Endothelial cell of umbilical vein (primary cell): Measurements from ENCODE around the gene CCP110. TPM values are rescaled to one million over a fixed set of nuclear protein-coding genes. Genes with fewer than 3 reads are reported as not detected.

Source experiments
- BruUV-seq: library from RNA; stranded (reverse); fragments of 400-500 nt; replicated peaks from 2 replicates; lab custom pipeline; 2021; lab: Mats Ljungman, UMichigan
- CTCF ChIA-PET: fragments of 300-600, 350-600 bp; sonication (Branson Sonifier 250); formaldehyde crosslinking; loops from one replicate; lab custom pipeline; 2021; ENCODE audit warnings: antibody characterized with exemption, inconsistent platforms; lab: Charles Lee
- POLR2A ChIA-PET: fragments of 300-600, 350-600 bp; sonication (Branson Sonifier 250); formaldehyde crosslinking; loops from one replicate; lab custom pipeline; 2021; ENCODE audit warnings: antibody characterized with exemption, inconsistent platforms; lab: Charles Lee
- DNase-seq: peaks from one replicate; pipeline ENCODE4 v3.0.0-alpha.2; 2011; ENCODE audit warnings: low read depth, low spot score
- FAIRE-seq: peaks from 2 replicates; lab custom pipeline; 2011; peaks lifted over from hg19 to GRCh38; lab: Jason Lieb, UNC
- H2AFZ ChIP-seq: 2 replicates; pipeline ENCODE4 v1.6.0; 2012; ENCODE audit warnings: low read depth, low read length, control low read depth, inconsistent platforms
- H3K27ac ChIP-seq: 2 replicates; pipeline ENCODE4 v1.5.1; 2011; ENCODE audit warnings: low read depth, mild to moderate bottlenecking, control low read depth, low read length, moderate library complexity; ENCODE audit not compliant: insufficient read depth
- H3K27me3 ChIP-seq, 2 experiments: 2 replicates each; pipeline versions ENCODE4 v1.6.0 to v1.6.1; 2011; ENCODE audit warnings: low read length in 2 of 2, mixed read lengths in 1 of 2; ENCODE audit not compliant: control insufficient read depth in 2 of 2, insufficient read depth in 2 of 2
- H3K36me3 ChIP-seq, 2 experiments: 2 replicates in 1 of 2; 3 replicates in 1 of 2; pipeline ENCODE4 v1.5.1; 2011; ENCODE audit warnings: low read length in 2 of 2, mild to moderate bottlenecking in 1 of 2, moderate library complexity in 1 of 2; ENCODE audit not compliant: control insufficient read depth in 2 of 2, insufficient read depth in 2 of 2; ENCODE audit errors: extremely low read depth in 1 of 2
- H3K4me1 ChIP-seq: 3 replicates; pipeline ENCODE4 v1.5.1; 2011; ENCODE audit warnings: mild to moderate bottlenecking, low read length; ENCODE audit not compliant: control insufficient read depth, insufficient read depth; ENCODE audit errors: extremely low read depth
- H3K4me2 ChIP-seq: 2 replicates; pipeline ENCODE4 v1.6.1; 2011; ENCODE audit warnings: low read length, control low read depth, mixed read lengths; ENCODE audit not compliant: insufficient read depth
- H3K4me3 ChIP-seq, 3 experiments: fragments of 200-600 bp in 1 of 3; sonication (generic), shearing (Covaris generic) in 1 of 3; replicated peaks in 1 of 3; 2 replicates each; pipeline ENCODE4 v1.5.1; 2011 to 2016; ENCODE audit warnings: control low read depth in 3 of 3, low read length in 3 of 3, mild to moderate bottlenecking in 2 of 3, inconsistent platforms in 1 of 3, low read depth in 1 of 3, moderate library complexity in 1 of 3; ENCODE audit not compliant: insufficient read depth in 1 of 3
- H3K79me2 ChIP-seq: 2 replicates; pipeline ENCODE4 v1.6.0; 2012; ENCODE audit warnings: low read length, inconsistent platforms; ENCODE audit not compliant: control insufficient read depth, insufficient read depth
- H3K9ac ChIP-seq: replicated peaks from 2 replicates; pipeline ENCODE3; 2011; ENCODE audit warnings: low read length, control low read depth; ENCODE audit not compliant: insufficient read depth; ENCODE audit errors: extremely low read depth
- H3K9me1 ChIP-seq: replicated peaks from 3 replicates; pipeline ENCODE4 v1.6.0; 2011; ENCODE audit warnings: mild to moderate bottlenecking, low read length; ENCODE audit not compliant: control insufficient read depth, insufficient read depth; ENCODE audit errors: extremely low read depth
- H3K9me3 ChIP-seq: replicated peaks from 2 replicates; pipeline ENCODE4 v1.5.1; 2012; ENCODE audit warnings: low read length, inconsistent platforms; ENCODE audit not compliant: control insufficient read depth, insufficient read depth
- H4K20me1 ChIP-seq: replicated peaks from 2 replicates; pipeline ENCODE3; 2011; ENCODE audit warnings: mild to moderate bottlenecking, low read length; ENCODE audit not compliant: control insufficient read depth, insufficient read depth; ENCODE audit errors: extremely low read depth
- CTCF ChIP-seq, 2 donors: IDR thresholded peaks; 1 replicate in 1 of 2; 2 replicates in 1 of 2; pipeline ENCODE4 v1.5.1; 2011; ENCODE audit warnings: low read length in 2 of 2, mild to moderate bottlenecking in 2 of 2, moderate library complexity in 2 of 2, control low read depth in 1 of 2, inconsistent platforms in 1 of 2, low read depth in 1 of 2; ENCODE audit not compliant: insufficient read depth in 1 of 2; ENCODE audit errors: extremely low read depth in 1 of 2
- EZH2 ChIP-seq: IDR thresholded peaks from 2 replicates; pipeline ENCODE4 v1.6.1; 2012; ENCODE audit warnings: borderline replicate concordance, low read depth, mild to moderate bottlenecking, moderate library complexity, low read length, inconsistent platforms; ENCODE audit not compliant: severe bottlenecking
- FOS ChIP-seq: IDR thresholded peaks from 2 replicates; pipeline ENCODE4 v1.6.1; 2011; ENCODE audit warnings: mild to moderate bottlenecking, low read length, moderate library complexity, borderline replicate concordance; ENCODE audit not compliant: insufficient read depth
- GATA2 ChIP-seq: IDR thresholded peaks from 2 replicates; pipeline ENCODE4 v1.7.0; 2011; ENCODE audit warnings: low read depth, mild to moderate bottlenecking, moderate library complexity, mixed read lengths, low read length; ENCODE audit not compliant: insufficient read length, insufficient read depth
- JUN ChIP-seq: IDR thresholded peaks from 2 replicates; pipeline ENCODE4 v1.6.1; 2011; ENCODE audit warnings: borderline replicate concordance, low read depth; ENCODE audit not compliant: insufficient read length, insufficient read depth
- MAX ChIP-seq: IDR thresholded peaks from 2 replicates; pipeline ENCODE4 v1.6.1; 2011; ENCODE audit not compliant: insufficient read depth, insufficient read length
- MYC ChIP-seq: IDR thresholded peaks from one replicate; pipeline ENCODE4 v1.6.1; 2011; ENCODE audit warnings: mild to moderate bottlenecking, low read depth, low read length
- POLR2A ChIP-seq: IDR thresholded peaks from 2 replicates; pipeline ENCODE4 v1.6.1; 2012; ENCODE audit warnings: low read depth, mild to moderate bottlenecking, control low read depth, low read length
- POLR2AphosphoS5 ChIP-seq: IDR thresholded peaks from 2 replicates; pipeline ENCODE4 v1.6.1; 2012; ENCODE audit warnings: low read depth, mild to moderate bottlenecking, control low read depth, low read length, moderate library complexity; ENCODE audit not compliant: insufficient read depth
- dilution Hi-C: fragments of 300-500 bp; cut with MboI; formaldehyde crosslinking; loops from one replicate; pipeline ENCODE4 v1.15.0; 2019; ENCODE audit warnings: low sequenced_read_pairs; ENCODE audit not compliant: extremely low pct_ligation_motif_present
- intact Hi-C: fragments of 100-400 bp; cut with micrococcal nuclease; formaldehyde crosslinking; loops from one replicate; pipeline ENCODE4 v1.10.0; 2022
- polyA plus RNA-seq, 4 experiments: library from polyadenylated mRNA; depleted of rRNA in 3 of 4; stranded (reverse) in 3 of 4; unstranded in 1 of 4; fragments of >200 nt; gene quantifications; 2 replicates each; pipeline versions ENCODE4 v1.2.1 to v1.2.3, GENCODE V29; 2011 to 2012; ENCODE audit warnings: missing spikeins in 1 of 4
- total RNA-seq: library from RNA; stranded (reverse); gene quantifications from 2 replicates; pipeline ENCODE4 v1.2.3, GENCODE V29; 2021

CCP110 gene
- total and polyA plus RNA-seq, 2 donors (not counting 3 experiments of a cell fraction or from before 2014, with no cell fraction given), result 3.7 to 16.5 TPM

GRCh38 chr16:19486750-19487325, 36.9 kb upstream of the CCP110 start:
- Histone ChIP-seq H4K20me1 (no peaks in the 10 kb centered on the region), H3K4me2 (no peak overlapping the region), H2AFZ (no peak overlapping the region), H3K27me3 (no peaks in the 10 kb centered on the region), H3K9ac (no peak overlapping the region), H3K9me1 (no peaks in the 10 kb centered on the region), H3K27ac (no peak overlapping the region), H3K4me3 (no peak overlapping the region), H3K79me2 (no peaks in the 10 kb centered on the region), H3K9me3 (no peaks in the 10 kb centered on the region), H3K4me1 (no peaks in the 10 kb centered on the region), H3K36me3 (no peaks in the 10 kb centered on the region)
- dilution Hi-C loops (no loop called here), intact Hi-C loops (no loop called here)
- ChIA-PET CTCF (no interaction called here), POLR2A (no interaction called here)
- DNase-seq (no peak), FAIRE-seq (no peak)
- BruUV-seq, result no TSS peak
- TF ChIP-seq GATA2 (no peak), MYC (no peak), JUN (no peak), EZH2 (no peak), POLR2A (no peak), CTCF (IDR thresholded peaks at IDR 0.05; ENCODE audit: extremely low read depth in 1 of 2, insufficient read depth in 1 of 2, low read depth in 1 of 2, low read length in 2 of 2) (no peak), POLR2AphosphoS5 (no peak), FOS (no peak), MAX (no peak)
